Hepatic stellate cell (primary cell): ENCODE results near the gene KRTAP5-2.

ENCODE experiments used
- DNase-seq: peaks from one replicate; pipeline ENCODE4 v3.0.0; 2011; ENCODE audit warnings: low spot score

KRTAP5-2 gene

DNA sequence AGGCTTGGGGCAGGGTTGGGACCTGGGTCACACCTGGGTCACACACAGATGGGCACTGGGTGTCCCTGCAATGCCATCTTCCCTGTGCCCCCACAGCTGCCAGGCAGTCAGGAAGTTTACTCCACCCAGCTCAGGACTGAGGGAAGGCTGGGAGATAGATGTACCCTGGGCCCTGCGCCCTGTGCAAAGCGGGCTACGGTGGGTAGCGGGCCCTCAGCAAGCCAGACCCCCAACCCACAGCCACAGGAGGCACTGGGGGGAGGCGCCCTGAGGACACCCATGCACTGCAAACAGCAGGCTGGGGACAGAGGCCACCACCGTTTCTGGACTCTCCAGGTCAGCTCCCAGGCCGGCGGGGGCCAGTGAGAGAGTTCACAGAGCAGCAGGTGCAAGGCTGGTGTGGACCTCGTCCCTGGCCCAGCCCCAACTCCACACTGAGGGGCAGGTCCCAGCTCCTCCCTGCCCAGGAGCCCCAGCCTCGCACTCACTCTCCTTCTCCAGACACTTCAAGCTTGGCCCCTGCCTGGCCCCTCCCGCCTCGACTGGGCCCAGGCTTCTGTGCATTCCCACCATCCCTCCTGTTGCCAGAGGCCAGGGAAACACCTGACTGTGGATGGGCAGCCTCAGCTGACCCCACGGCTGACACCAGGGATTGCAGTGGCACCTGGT is 30.9 kb downstream of the KRTAP5-2 start:
- DNase-seq: no peak

DNA sequence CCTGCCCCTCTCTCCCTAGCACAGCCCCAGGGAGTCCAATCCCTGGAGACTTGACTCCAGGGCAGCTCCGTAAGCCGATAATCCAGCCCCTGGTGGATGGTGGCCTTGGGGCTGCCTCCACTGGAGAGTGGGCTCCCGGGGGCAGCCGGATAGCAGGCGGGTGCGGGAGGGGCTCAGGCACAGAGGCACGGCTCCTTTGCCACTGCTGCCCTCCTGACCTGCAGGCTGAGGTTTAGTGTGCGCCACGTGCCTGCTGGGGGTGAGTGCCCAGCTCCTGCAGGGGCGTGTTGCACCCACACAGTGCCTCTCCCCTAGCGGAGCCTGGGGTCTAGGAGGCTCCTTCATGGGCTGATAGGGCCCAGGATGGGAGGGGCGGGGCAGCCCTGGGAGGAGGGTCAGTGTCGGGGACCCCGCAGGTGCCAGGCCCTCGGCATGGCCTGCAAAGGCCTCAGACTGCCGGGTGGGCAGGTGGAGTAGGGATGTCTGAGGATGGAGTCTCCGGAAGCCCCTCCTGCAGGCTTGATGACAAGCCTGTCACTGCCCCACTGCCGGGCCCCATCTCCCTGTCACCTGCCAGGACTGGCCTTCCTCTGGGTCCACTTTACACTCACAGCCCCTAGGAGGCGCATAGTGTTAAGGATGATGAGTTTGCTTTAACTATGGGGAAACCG is 31.6 kb downstream of the KRTAP5-2 start:
- no peak for DNase-seq

DNA sequence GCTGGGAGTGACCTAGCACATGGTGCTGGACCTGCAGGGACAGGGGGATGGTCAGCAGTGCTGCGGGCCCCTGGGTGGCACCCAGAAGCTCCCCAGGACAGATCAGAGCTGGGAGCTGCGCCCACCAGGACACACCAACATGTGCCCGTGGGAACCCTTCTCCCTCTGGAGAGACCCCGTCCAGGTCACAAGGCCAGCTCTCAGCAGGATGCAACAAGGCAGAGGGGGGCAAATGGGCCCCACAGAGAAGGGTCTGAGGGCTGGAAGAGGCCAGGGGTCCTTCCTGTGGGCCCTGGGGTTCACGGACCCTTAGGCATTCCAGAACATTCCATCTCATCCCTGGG is 32.2 kb downstream of the KRTAP5-2 start:
- DNase-seq: no peak

DNA sequence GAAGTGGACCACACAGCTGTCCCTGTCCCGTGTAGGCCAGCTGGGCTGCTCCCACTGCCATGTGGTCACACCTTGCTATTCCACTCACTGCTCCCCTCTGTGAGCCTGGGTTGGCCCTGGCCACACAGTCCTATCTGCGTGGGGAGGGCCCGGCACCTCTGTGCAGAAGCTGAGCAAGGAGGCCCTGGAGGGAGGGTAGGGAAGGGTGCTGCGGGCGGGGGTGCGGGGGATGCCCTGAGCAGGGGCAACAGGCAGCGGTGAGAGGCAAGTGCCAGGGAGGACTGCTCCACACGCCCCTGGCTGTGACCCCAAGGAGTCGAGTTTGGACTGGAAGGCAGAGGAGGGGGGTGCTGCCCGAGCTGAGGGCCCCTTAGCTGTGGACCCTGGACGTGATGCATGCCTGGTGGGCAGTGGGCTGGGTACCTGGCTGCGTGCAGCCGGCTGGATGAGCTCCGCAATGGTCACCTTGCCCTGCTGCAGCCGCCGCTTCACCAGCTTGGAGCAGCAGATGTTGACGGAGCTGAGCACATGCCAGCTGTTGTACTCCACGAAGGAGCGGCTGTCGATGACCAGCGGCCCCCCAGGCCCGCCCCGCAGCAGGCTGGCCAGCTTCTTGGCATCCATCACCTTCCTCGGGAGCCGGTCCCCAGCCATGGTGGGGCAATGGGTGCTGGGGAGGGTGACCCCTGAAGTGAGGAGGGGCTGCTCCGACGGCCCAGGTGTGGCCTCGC is 32.8 kb downstream of the KRTAP5-2 start:
- DNase-seq: no peak

DNA sequence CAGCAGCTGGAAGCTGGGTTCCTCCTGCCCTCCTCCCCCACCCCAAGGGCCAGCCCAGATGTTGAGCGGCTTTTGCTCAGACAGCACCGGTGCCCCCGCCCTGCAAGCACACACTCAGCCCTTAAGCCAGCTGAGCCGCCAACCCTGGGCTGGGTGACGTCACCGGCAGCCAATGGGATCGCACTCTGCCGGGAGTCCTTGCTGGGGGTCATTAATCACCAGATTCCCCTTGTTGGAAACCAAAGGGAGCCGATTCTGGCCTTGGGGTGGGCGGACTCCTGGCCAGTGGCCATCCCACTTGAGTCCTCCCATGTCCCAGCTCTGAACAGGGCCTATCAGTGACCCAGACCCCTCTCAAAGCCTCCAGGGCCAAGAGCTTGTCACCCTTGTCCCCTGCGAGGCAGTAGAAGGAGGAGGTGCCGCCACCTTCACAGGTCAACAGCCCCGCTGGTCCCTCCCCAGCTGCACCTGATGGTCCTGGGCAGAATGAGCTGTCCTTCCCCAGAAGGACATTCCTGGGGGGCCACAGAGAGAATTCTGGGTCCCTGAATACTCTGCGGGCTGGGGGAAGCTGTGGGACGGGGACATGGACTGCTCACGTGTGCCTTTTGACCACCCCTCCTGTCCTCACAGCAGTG is 33.4 kb downstream of the KRTAP5-2 start:
- DNase-seq: peak; percentile 84

DNA sequence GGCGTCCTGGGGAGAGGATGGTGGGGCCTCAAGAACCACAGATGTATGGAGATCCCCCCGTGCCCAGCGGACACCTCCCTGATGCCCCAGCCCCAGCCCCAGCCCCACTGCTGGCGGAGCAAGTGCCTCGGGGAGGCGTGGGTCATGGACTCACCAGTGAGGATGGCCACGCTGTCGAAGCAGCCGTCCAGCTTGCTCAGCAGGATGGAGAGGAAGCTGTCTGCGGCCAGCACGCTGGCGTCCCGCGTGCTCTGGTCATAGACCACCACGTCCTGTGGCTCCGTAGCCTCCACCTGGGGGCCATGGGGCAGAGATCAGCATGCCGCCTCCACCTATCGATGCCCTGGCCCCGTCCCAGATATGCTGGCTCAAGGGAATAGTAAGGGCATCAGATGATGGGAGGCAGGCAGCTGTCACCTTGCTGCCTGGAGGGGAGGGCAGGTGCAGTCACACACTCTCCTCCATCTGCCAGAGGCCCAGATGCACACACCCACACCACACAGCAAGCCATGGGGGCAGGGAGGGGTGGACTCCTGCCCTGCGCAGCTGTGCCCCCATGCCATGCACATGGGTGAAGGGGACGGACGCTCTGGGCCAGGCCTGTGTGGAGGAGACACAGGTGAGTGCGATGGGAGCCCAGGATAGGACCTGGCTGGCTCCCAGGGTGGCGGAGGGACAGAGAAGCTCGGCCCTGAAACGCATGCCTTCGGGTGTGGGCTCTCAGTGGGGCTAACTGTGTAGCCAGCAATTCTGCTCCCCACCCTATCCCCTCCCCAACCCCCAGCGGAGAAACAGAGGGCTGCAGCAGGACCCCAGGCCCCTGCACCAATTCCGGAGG is 34.2 kb downstream of the KRTAP5-2 start:
- no peak for DNase-seq

DNA sequence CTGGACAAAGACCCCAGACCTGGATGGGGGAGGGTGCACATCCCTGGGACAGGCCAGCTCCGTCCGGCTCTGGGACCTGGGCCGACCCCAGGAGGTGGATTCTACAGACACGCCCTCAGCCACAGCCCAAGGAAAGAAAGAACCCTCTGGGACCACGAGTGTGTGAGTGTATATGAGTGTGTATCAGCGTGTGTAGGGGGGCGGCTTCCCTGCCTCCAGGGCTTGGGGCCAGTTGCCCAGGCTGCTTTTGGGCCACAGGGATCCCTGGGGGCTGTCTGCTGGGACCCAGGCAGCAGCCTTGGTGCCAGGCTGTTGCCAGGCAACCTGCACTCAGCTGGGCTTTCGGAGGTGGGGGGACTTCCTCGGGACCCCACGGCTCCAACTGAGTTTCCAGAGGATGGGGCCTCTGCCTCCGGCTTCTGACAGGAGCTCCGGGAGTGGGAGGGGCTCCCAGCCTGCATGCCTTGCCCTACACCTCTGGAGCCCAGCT is 34.9 kb downstream of the KRTAP5-2 start:
- DNase-seq: no peak

DNA sequence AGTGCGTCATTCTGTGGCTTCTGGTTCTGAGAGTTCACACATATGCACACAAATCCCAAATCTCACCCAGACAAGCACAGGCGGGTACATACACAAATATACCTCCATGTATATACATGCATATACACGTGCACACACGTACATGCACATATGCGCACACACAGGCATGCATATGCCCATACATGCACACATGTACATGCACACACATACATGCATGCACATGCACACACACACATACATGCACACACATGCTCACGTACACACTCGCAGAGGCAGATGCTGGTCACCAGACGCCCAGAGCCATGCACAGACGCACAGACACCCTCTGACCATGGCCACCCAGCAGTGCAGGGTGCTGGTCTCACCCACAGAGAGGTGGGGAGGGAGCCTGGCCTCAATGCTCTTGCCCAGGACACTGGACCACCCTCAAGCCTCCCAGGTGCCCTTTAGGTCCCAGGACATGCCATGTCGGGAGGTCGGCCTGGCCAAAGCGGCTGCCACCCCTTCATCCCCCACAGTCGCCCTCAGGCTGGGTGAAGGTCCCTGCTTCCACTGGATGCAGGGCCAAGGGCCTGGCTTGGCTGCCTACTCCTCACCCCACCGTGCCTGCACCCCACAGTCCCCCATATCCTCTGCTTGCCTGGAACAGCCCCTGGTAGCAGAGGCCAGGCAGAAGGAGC is 35.5 kb downstream of the KRTAP5-2 start:
- DNase-seq: no peak

DNA sequence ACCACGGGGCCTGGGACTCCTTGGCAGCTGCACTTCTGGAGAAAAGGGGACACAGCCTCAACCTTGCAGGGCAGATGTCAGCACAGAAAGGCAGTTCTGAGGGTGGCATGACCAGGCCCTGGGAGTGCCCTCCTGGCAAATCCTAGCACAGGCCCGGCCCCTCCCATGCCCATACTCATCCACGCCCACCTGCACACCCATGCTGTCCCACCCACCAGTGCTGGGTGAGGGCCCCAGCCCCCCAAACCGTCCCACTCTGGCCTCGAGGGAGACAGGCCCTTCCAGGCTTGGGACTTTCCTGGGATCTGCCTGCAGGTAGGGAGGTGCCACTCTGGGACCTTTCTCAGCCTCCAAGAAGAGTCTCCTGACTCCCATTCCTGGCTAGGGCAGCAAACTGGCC is 36.1 kb downstream of the KRTAP5-2 start:
- DNase-seq: no peak

DNA sequence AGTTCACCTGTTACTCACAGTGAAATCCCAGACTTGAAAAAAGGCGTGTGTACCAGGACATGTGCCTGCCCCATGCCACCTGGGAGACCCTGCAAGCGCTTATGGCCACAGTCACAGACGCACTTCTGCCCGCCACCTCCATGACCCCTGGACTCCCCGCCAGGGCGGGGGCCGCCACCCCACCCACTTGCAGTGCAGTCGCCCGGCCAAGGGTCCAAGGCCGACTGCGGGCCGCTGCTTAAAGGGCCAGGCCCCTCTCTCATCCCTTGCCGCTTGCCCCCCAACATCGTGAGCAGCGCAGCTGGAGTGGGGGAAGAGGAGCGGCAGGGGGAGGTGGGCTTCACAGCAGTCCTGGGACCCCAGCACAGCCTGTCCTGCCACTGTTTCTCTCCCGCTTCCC is 36.8 kb downstream of the KRTAP5-2 start:
- no peak for DNase-seq

DNA sequence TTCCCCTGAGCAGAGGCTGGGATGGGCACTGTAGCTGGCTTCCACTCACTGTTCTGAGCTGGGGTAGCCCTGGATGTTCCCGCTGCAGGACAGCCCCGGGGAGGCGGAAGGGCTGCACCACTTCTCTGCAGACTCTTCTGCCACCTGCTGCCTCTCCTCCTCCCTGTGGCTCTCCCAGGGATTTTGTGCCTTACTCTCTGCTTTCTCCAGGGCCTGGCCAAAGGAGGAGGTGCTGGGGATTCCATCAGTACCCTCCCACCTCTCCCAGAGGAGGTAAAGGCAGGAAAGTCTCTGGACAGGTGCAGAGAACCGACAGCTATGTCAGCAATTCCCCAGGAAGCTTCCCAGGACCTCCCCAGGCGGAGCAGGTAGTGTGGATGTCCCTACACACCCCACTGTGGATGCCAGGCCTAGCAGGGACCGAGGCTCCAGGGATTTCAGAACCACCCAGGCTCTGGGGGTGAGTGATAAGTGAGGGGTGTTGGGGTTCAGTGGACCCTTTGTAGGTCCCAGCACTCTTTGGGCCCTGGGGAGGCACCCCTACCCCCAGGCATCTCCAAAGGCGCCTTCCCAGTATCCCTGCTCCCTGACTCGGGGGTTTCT is 37.3 kb downstream of the KRTAP5-2 start:
- DNase-seq: no peak

DNA sequence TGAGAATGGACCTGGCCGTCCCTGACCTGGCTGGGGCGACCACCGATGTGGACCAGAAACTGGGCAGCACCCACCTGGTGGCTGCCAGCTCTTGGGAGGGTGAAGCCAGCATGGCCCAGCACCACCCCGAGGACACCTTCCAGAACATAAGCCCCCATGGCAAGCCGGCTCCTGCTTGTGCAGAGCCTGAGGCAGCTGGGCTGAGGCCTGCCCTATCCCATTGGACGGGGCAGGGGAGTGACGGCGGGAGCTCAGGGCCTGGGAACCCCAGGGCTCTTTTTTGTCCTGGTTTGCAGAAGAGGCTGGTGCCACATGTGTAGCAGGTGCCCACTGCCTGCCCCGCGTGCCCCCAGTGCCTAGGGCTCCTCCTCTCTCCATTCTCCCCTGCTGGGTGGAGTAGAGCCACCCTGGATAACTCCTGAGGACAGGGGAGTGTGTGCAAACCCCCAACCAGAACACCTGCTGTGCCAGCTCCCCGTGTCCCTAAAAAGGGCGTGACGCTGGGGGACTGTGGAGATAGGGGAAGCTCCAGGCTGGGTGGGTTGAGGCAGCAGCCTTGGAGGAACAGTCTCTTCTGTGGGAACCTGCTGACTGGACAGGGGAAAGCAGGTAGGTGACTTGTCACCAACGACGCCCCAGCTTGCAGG is 38.0 kb downstream of the KRTAP5-2 start:
- DNase-seq: no peak

DNA sequence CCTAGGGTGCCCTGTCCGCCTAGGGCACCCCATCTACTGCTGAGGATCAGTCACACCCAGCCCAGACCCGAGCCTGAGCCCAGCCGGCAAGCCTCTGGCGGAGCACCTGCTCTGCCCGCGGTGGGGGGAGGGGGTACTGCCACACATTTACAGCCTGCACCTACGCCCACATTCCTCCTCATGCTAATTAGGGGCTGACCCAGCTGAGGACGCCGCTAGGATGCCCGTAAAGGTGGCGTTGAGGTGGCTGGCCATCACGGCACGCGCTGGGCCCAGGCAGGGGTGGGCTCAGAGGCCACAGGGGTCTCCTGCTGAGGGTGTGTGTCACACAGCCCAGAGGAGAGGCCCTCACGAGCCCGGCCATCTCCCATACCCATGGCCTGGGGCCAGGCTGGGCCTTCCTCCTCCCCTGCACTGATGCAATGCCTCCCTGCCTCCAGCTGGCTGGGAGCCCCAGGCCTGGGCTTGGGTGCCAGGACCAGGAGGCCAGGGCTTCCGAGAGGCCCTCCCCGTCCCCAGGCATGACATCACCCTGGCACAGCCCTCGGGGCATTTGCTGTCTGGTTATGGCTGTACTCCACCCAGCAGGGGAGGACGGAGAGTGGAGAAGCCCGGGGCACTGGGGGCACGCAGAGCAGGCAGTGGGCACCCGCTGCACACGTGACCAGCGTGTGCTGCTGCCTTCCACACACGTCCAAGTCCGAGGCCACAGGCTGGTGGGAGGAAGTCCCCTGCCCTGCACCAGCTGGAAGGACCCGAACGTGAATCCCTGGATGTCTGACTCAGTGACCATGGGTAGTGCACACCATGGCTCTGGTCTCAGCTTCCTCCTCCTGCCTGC is 38.8 kb downstream of the KRTAP5-2 start:
- peak; percentile 87 for DNase-seq

DNA sequence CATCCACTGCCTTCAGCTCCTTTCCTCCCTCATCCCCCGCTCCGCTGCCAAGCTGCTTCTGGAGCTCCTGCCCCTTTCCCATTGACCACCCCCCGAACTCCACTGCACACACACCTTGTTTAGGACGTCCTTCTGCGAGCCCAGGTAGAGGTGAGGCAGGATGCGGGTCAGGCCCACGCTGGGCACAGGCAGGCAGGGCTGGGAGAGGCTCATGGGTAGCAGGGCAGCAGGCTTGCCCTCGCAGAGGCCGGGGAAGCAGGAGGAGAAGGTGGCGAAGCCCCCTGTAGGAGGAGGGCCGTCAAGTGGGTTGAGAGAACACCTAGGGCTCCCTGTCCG is 39.4 kb downstream of the KRTAP5-2 start:
- DNase-seq: no peak

DNA sequence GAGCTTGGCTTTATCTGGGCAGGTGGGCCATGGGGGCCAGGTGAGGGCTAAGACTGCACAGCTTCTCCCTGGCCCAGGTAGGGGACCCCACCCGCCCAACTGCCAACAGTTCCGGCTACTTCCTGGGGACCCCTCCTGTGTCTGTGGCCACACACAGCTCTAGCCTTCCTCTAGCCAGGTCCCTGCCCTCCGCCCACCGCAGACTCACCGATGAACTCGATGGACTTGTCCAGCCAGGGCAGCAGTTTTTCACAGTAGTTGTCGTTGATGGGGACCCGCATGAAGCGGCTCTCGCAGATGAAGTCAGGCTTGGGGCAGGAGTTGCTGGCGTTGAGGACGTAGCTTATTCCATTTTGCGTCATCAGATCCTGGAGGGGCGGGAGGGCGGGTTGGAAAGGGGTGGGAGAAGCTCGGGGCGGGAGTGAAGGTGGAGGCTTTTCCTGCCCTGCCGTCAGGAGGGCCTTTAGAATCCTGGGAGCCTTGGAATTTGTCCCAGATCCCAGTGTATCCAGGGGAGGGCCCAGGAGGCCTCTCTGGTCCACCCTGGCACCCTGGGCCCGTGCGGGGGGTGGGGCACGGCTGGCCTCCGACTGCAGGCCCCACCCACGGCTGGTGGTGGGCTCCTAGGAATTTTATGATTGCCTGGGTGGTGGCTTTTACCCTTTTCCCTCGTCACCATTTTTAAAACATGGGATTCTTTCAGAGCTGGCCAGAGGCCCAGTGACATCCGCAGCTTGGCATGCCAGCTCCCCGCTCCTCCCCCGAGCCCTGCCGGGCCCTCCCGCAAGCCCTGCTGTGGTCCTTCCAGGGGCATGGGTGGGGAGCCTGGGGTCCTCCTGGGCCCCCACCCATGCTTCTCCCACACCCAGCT is 40.0 kb downstream of the KRTAP5-2 start:
- peak; percentile 96 for DNase-seq

DNA sequence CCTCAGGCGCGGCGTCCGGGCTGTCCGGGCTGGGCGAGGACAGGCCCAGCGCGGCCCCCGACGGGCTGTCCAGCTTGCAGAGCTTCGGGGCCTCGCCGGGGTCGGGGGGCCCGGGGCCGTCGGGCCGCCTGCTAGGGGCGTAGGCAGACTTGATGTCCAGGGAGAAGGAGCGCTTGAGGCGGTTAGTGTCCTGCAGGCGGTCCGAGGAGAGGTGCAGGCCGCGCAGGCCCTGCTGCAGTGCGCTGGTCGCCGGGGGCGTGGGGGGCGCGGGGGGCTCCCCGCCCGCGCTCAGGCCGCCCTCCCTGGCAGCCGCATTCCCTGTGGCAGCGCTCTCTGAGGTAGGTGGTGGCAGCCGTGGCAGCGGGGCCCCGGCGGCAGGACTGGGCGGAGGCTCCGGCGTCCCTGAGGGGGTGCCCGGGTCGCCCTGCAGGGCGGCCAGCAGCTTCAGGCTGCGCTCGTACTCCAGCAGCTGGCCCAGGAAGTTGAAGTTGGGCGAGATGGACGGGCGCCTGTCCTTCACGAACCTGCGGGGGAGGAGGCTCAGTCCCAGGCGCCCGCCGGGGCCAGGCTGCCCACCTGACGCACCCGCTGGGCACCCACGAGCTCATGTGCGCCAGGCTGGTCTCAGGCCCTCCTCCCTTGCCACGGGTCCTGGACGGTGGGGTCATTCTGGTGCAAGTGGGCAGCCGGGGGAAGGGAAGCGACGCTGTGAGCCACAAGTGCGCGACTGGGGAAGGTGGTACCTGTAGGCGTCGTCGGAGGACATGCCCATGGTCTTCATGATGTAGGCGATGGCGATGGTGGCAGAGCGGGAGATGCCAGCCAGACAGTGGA is 40.8 kb downstream of the KRTAP5-2 start:
- no peak for DNase-seq

DNA sequence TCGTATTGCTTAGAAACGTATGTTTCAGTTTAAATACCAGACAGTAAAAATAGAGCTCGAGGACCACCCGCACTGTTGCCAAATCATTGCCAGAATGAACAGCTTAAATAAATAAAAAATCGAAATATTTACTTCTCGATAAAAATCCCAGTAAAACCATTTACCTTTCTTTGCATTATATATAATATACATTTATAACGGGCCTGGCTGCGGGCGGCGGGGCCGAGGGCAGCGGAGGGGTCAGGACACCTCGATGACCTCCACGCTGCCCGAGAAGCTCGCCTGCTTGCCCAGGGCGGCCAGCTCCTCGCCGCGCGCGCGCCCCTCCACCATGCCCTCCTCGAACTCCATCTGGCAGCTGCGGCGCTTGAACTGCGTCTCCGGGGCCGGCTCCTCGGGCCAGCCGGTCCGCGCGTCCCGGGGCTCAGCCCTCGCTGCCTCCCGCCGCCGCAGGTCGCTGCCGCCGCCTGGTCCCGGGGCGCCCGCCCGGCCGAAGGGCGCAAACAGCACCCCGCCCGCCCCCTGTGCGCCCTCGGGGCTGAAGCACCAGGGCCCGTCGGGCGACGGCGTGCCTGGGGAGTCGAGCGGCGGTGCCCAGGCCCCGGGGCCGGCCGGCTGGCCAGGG is 41.7 kb downstream of the KRTAP5-2 start:
- DNase-seq: no peak
